Effector CD4-positive, alpha-beta T cell (primary cell): ENCODE measurements around the gene DEPDC4. TPM values are rescaled to one million over a fixed set of nuclear protein-coding genes. Genes with fewer than 3 reads are reported as not detected.
"Not testable (repeated sequence)": the region's sequence is repeated elsewhere in the genome, so short reads cannot be mapped to it uniquely, and the experiment has no call there.

Source experiments
- DNase-seq: peaks from one replicate; pipeline ENCODE4 v3.0.0-alpha.2; 2020
- total RNA-seq: gene quantifications from one replicate; lab custom pipeline; 2026; lab: John Stamatoyannopoulos, UW

Gene DEPDC4
- not detected for total RNA-seq

- DNase-seq = peak; percentile 89
Observed at GRCh38 chr12:100266835-100267602, at the start of gene DEPDC4, which contains the start of gene SCYL2. TSS of gene DEPDC4 (minus strand) at chr12:100267079. CDS start at chr12:100267076, 3 bp downstream. TSS of gene SCYL2 (plus strand) at chr12:100267177. CDS start at chr12:100282971, 15,794 bp downstream.

DNA sequence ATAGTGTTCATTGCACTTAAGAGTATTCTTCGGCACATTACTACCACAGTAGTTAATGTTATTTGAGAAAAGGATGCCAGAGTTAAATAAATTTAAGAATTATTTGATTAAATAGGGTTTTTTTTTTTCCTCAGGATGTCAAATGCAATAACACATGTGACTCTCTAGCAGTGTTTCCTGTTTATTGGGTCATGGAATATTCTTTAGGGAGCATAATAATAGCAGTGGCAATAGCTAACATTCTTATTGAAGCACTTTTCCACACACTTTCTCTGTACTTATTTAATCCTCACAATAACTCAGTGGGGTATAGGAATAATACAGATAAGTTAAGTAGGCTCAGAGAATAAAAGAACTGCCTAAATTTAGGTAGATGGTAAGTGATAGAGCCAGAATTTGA is 44.4 kb upstream of the DEPDC4 start:
- DNase-seq = no peak

- not testable (repeated sequence) for DNase-seq
Observed at GRCh38 chr12:100308138-100308537, 41.3 kb upstream of the DEPDC4 start.

GRCh38 chr12:100304334-100304733 is 37.5 kb upstream of the DEPDC4 start:
- not testable (repeated sequence) for DNase-seq

DNA sequence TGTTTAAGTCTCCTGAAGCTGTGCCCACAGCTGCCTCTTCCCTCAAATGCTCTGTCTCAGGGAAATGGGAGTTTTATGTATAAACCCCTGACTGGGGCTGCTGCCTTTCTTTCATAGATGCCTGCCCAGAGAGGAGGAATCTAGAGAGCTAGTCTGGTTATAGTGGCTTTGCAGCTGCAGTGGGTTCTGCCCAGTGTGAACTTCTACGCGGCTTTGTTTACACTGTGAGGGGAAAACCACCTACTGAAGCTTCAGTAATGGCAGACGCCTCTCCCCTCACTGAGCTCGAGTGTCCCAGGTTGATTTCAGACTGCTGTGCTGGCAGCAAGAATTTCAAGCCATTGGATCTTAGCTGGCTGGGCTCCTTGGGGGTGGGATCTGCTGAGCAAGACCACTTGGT is 37.0 kb upstream of the DEPDC4 start:
- no peak for DNase-seq

GRCh38 chr12:100302081-100302480 is 35.2 kb upstream of the DEPDC4 start:
- DNase-seq = no peak

GRCh38 chr12:100295764-100296555 is 29.1 kb upstream of the DEPDC4 start:
- no peak for DNase-seq

- not testable (repeated sequence) for DNase-seq
Observed at GRCh38 chr12:100294366-100294765, 27.5 kb upstream of the DEPDC4 start.

DNA sequence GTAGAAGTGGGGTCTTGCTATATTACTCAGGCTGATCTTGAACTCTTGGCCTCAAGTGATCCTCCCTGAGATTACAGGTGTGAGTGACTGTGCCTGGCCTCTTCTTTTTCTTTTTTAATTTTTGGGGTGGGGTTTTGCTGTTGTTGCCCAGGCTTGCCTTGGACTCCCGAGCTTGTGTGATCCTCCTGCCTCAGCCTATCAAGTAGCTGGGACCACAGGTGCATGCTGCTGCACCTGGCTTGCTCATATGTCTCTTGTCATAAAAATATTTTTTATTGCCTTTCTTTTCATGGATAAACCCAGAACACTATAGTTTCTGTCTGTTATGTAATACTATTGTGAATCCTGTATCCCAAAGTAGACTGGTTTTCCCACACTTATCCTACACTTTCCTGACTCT is 26.1 kb upstream of the DEPDC4 start:
- DNase-seq = no peak

- DNase-seq = no peak
Observed at GRCh38 chr12:100290016-100290415, 23.1 kb upstream of the DEPDC4 start.

DNA sequence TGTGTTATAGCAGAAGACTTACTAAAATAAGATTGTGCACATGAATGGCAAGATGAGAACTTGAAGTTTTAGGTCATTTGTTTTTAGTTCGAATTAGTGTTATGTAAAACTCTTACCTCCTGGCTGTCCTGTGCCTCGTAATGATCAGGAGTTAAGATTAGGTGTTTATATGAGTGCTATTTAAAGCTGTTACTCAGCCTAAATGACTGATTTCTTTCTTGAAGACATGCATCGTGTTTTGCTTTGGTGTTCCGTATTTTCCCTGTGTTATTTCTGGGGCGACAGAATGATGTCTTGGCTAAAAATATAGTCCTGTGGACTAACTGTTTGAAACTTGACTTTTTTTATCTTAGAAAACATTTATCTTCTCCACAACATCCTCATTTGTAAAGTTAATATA is 22.2 kb upstream of the DEPDC4 start:
- DNase-seq = no peak

GRCh38 chr12:100284556-100284955 is 17.7 kb upstream of the DEPDC4 start:
- DNase-seq = not testable (repeated sequence)

- no peak for DNase-seq
Observed at GRCh38 chr12:100279607-100280244, 12.8 kb upstream of the DEPDC4 start.

DNA sequence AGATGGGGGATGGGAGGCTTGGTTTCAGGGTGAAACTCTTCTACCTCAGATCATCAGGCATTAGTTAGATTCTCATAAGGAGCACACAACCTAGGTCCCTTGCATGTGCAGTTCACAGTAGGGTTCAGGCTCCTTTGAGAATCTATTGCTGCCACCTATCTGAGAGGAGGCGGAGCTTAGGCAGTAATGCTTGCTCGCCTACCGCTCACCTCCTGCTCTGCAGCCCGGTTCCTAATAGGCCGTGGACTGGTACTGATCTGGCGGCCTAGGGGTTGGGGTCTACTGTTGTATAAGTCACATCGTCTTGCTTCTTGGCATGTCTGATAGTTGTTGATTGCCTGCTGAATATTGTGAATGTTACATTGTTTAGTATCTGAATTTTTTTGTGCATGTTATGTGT is 12.3 kb upstream of the DEPDC4 start:
- DNase-seq = no peak

DNA sequence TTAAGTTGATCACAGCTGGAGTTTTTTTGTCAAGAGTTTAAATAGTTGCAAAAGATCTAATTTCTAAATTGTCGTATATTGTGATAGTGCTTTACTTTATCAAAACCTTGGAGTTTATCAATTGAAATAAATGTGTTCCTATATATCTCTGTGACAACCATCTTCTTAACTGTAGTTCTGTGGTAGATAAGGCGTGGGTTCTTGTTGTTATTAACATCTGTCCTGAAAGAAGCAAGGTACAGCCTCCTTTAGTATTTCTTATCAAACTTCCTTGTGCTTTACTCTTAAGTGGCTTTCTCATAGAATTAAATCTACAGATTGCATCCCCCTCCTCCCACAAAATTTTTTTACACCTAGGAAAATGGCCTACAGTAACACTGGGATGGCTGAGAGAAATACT is 7.4 kb upstream of the DEPDC4 start:
- DNase-seq = no peak

DNA sequence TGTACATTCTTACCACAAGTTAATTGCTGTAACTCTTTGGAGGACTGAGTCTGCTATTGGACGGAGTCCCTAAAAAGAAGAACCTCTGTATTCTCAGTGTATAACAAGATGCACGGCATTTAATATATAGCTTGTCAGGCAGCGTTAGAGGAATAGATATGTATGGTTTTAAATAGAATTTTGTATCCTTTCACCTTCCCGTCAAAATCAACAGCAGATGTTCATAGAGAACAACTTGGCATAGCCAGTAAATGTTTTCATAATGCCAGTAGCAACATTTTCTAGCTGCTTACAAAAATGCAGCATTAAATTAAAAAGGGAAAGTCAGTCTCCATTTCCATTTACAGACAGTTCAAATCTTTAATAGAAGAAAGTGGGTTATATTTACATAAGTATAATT is 6.9 kb upstream of the DEPDC4 start:
- no peak for DNase-seq

GRCh38 chr12:100268835-100269564 is 2.1 kb upstream of the DEPDC4 start:
- DNase-seq = no peak

GRCh38 chr12:100267603-100268281 is 863 bp upstream of the DEPDC4 start:
- DNase-seq = no peak

- peak; percentile 90 for DNase-seq
Observed at GRCh38 chr12:100266585-100266834, 369 bp downstream of the DEPDC4 start.

DNA sequence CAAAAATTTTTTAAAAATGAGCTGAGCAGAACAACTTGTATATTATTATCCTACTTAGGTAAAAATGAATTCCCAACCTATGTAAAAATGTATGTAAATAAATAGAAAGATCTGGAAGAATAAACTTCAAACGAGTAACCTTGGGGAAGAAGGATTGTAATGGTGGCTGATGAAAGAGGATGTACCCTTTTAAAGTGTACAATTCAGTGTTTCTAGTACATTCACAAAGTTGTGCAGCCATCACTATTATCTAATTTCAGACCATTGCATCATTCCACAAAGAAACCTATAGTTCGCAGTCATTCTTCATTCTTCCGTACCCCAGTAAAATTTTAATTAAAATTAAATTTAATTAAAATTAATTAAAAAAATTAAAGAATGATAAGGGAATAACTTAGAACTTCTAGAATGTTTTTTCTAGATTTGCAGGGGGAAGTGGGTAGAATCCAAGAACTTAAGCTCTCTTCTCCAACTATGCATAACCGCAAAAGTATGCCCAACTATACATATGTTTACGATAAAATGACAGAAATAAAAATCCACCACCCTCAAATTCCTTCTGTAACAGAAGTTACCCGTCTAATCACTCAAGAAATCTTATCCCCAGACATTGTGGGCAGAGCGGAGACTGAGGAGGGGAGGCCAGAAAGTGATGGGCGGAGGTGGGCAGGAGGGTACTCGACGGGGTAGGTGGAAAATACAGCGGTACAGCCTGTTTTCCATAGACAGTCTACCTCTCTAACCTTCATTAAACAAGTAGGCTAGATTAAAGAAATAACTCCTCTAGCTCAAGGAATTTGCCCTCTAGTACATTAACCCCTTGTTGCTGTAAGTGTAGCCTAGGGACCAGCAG is 921 bp downstream of the DEPDC4 start:
- DNase-seq = no peak

- DNase-seq = not testable (repeated sequence)
Observed at GRCh38 chr12:100265107-100265506, 1.8 kb downstream of the DEPDC4 start.
